ENCODE data around the gene MAD2L1. TPM values are rescaled to one million over a fixed set of nuclear protein-coding genes. Genes with fewer than 3 reads are reported as not detected.

The MAD2L1 gene
- total RNA-seq, 1 donor from 2014 or later = 1.3 TPM

DNA sequence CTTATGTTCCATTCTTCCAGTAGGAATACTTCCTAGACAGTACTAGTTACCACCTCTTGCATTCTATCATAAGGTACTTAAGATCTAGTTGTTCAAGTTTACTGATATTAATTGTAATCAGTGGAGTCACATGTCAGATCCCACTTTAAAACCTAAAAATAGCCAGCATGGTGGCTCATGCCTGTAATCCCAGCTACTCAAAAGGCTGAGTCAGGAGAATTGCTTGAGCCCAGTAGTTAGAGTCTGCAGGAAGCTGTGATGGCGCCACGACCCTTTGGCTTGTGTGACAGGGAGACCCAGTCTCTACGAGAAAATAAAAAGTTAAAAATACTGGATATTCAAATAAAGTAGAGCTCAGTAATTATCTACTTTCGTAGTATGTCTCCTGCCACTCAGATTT, 57.7 kb downstream of the MAD2L1 start:
- DNase-seq (ENCODE audit: low read depth) (no peak), FAIRE-seq (no peak)
- no peak for TF ChIP-seq CTCF (IDR thresholded peaks at IDR 0.05; ENCODE audit: insufficient read depth, low read length, severe bottlenecking)
- H3K4me3 ChIP-seq (ENCODE audit: low read depth, low read length) = no peak overlapping the region
- H3K36me3 ChIP-seq (ENCODE audit: control insufficient read depth, insufficient read depth, low read length) = no peaks in the 10 kb centered on the region
- no peaks in the 10 kb centered on the region for H3K27me3 ChIP-seq (ENCODE audit: control insufficient read depth, insufficient read depth, low read length)

- no peak overlapping the region for H3K4me3 ChIP-seq (ENCODE audit: low read depth, low read length)
- DNase-seq (ENCODE audit: low read depth) (no peak), FAIRE-seq (no peak)
- no peak for TF ChIP-seq CTCF (IDR thresholded peaks at IDR 0.05; ENCODE audit: insufficient read depth, low read length, severe bottlenecking)
- no peaks in the 10 kb centered on the region for H3K36me3 ChIP-seq (ENCODE audit: control insufficient read depth, insufficient read depth, low read length)
- no peaks in the 10 kb centered on the region for H3K27me3 ChIP-seq (ENCODE audit: control insufficient read depth, insufficient read depth, low read length)
These were observed 58.7 kb downstream of the MAD2L1 start for GRCh38 chr4:120007896-120008436.

- TF ChIP-seq CTCF (IDR thresholded peaks at IDR 0.05; ENCODE audit: insufficient read depth, low read length, severe bottlenecking) = no peak
- Histone ChIP-seq H3K36me3 (ENCODE audit: control insufficient read depth, insufficient read depth, low read length) (no peaks in the 10 kb centered on the region), H3K27me3 (ENCODE audit: control insufficient read depth, insufficient read depth, low read length) (no peaks in the 10 kb centered on the region), H3K4me3 (ENCODE audit: low read depth, low read length) (no peak overlapping the region)
- peak; percentile 63 for DNase-seq (ENCODE audit: low read depth)
- no peak for FAIRE-seq
These were observed 59.3 kb downstream of the MAD2L1 start for GRCh38 chr4:120007191-120007871.

Data from bronchial epithelial cell (primary cell).